Measurements from ENCODE around the gene RNH1.

- TF ChIP-seq CTCF (IDR thresholded peaks at IDR 0.05) (no peak), POLR2AphosphoS5 (IDR thresholded peaks at IDR 0.05; ENCODE audit: low read depth, low read length) (no peak), REST (IDR thresholded peaks at IDR 0.05; ENCODE audit: insufficient read depth in 1 of 2, low read depth in 2 of 2, low read length in 1 of 2) (no peak), SIN3A (IDR thresholded peaks at IDR 0.05; ENCODE audit: borderline replicate concordance, insufficient read depth, low read depth, low read length) (no peak)
Observed at GRCh38 chr11:490186-490929, 16.7 kb downstream of the RNH1 start.

All from Panc1 (cell line).